H1 (cell line): ENCODE results near the gene IL17REL. TPM values are rescaled to one million over a fixed set of nuclear protein-coding genes. Genes with fewer than 3 reads are reported as not detected.
A peak's percentile ranks its signal among the peaks of the same experiment; 100 is the strongest.

ENCODE experiments used
- CTCF ChIA-PET: fragments of 300-600 bp; sonication (Branson Sonifier 250); formaldehyde crosslinking; loops from one replicate; lab custom pipeline; 2021; ENCODE audit not compliant: partially characterized antibody; lab: Charles Lee
- POLR2A ChIA-PET: fragments of 300-600 bp; sonication (Branson Sonifier 250); formaldehyde crosslinking; loops from one replicate; lab custom pipeline; 2021; ENCODE audit warnings: inconsistent platforms; ENCODE audit not compliant: partially characterized antibody; lab: Charles Lee
- DNase-seq, 2 experiments: peaks; one replicate each; pipeline versions ENCODE4 v3.0.0 to v3.0.0-alpha.2; 2010 to 2022; ENCODE audit warnings: low spot score in 2 of 2, low read depth in 1 of 2, mixed read lengths in 1 of 2
- FAIRE-seq: peaks from 2 replicates; lab custom pipeline; 2011; peaks lifted over from hg19 to GRCh38; lab: Jason Lieb, UNC
- H2AFZ ChIP-seq: 2 replicates; pipeline ENCODE4 v1.8.1; 2012; ENCODE audit warnings: low read length, inconsistent platforms
- H2AK5ac ChIP-seq: 2 replicates; pipeline ENCODE4 v1.6.1; 2013; ENCODE audit warnings: low read depth, low read length
- H2BK120ac ChIP-seq: replicated peaks from 2 replicates; pipeline ENCODE3; 2013; ENCODE audit warnings: low read depth, low read length, inconsistent platforms
- H2BK12ac ChIP-seq: 2 replicates; pipeline ENCODE4 v1.6.1; 2013; ENCODE audit warnings: low read depth, low read length
- H2BK15ac ChIP-seq: 2 replicates; pipeline ENCODE4 v1.6.1; 2013; ENCODE audit warnings: low read length
- H2BK20ac ChIP-seq: 2 replicates; pipeline ENCODE4 v1.6.1; 2013; ENCODE audit warnings: low read length
- H2BK5ac ChIP-seq: 2 replicates; pipeline ENCODE4 v1.6.1; 2013; ENCODE audit warnings: low read depth, low read length
- H3K14ac ChIP-seq: 2 replicates; pipeline ENCODE4 v1.6.1; 2013; ENCODE audit warnings: inconsistent platforms; ENCODE audit not compliant: insufficient read length
- H3K18ac ChIP-seq: 2 replicates; pipeline ENCODE4 v1.6.1; 2013; ENCODE audit warnings: low read length; ENCODE audit errors: extremely low read depth
- H3K23ac ChIP-seq: 2 replicates; pipeline ENCODE4 v1.6.1; 2013; ENCODE audit warnings: inconsistent platforms; ENCODE audit not compliant: insufficient read length
- H3K23me2 ChIP-seq: 2 replicates; pipeline ENCODE4 v1.6.1; 2013; ENCODE audit warnings: low read depth, low read length
- H3K27ac ChIP-seq: 2 replicates; pipeline ENCODE4 v1.6.1; 2011; ENCODE audit warnings: low read depth, low read length, inconsistent platforms
- H3K27me3 ChIP-seq, 4 experiments: replicated peaks in 1 of 4; 1 replicate in 1 of 4; 2 replicates in 3 of 4; pipeline versions ENCODE4 v1.6.1 to v1.8.1; 2011 to 2013; ENCODE audit warnings: low read length in 3 of 4, mild to moderate bottlenecking in 3 of 4, inconsistent platforms in 2 of 4, mixed read lengths in 2 of 4, moderate library complexity in 1 of 4; ENCODE audit not compliant: control insufficient read depth in 3 of 4, insufficient read depth in 3 of 4; ENCODE audit errors: extremely low read depth in 1 of 4
- H3K36me3 ChIP-seq, 4 experiments: 2 replicates each; pipeline versions ENCODE4 v1.6.1 to v1.8.1; 2011 to 2013; ENCODE audit warnings: mild to moderate bottlenecking in 4 of 4, low read length in 3 of 4, moderate library complexity in 2 of 4, control low read depth in 1 of 4, inconsistent platforms in 1 of 4; ENCODE audit not compliant: insufficient read depth in 4 of 4, control insufficient read depth in 2 of 4
- H3K4ac ChIP-seq: replicated peaks from 2 replicates; pipeline ENCODE3; 2013; ENCODE audit warnings: low read length, low read depth, mixed read lengths, inconsistent platforms; ENCODE audit not compliant: insufficient read length
- H3K4me1 ChIP-seq, 4 experiments: replicated peaks in 1 of 4; 1 replicate in 1 of 4; 2 replicates in 3 of 4; pipeline versions ENCODE4 v1.6.1 to v1.8.1; 2011 to 2013; ENCODE audit warnings: low read length in 3 of 4, inconsistent platforms in 2 of 4, mixed read lengths in 1 of 4; ENCODE audit not compliant: insufficient read depth in 4 of 4, control insufficient read depth in 3 of 4
- H3K4me2 ChIP-seq, 2 experiments: 2 replicates each; pipeline versions ENCODE4 v1.6.1 to v1.8.1; 2011 to 2013; ENCODE audit warnings: low read depth in 2 of 2, low read length in 2 of 2, control low read depth in 1 of 2, inconsistent platforms in 1 of 2, mild to moderate bottlenecking in 1 of 2; ENCODE audit not compliant: insufficient read depth in 1 of 2
- H3K4me3 ChIP-seq, 4 experiments: fragments of 200-600, 300-600 bp in 1 of 4; sonication (generic), shearing (Covaris generic), sonication (Bioruptor Twin) in 1 of 4; 2 replicates each; pipeline versions ENCODE4 v1.5.1 to v1.8.1; 2011 to 2016; ENCODE audit warnings: low read length in 4 of 4, low read depth in 3 of 4, control low read depth in 2 of 4, inconsistent platforms in 2 of 4, mild to moderate bottlenecking in 2 of 4, mixed read lengths in 1 of 4, moderate library complexity in 1 of 4; ENCODE audit not compliant: insufficient read depth in 2 of 4; ENCODE audit errors: extremely low read depth in 1 of 4
- H3K56ac ChIP-seq: replicated peaks from 2 replicates; pipeline ENCODE3; 2013; ENCODE audit warnings: low read depth, mild to moderate bottlenecking, mixed read lengths, low read length, inconsistent platforms; ENCODE audit not compliant: insufficient read length
- H3K79me1 ChIP-seq: 2 replicates; pipeline ENCODE4 v1.6.1; 2013; ENCODE audit warnings: low read depth, low read length, control low read depth
- H3K79me2 ChIP-seq, 2 experiments: 2 replicates each; pipeline versions ENCODE4 v1.6.1 to v1.8.1; 2012 to 2013; ENCODE audit warnings: low read length in 2 of 2, mild to moderate bottlenecking in 2 of 2, inconsistent platforms in 1 of 2; ENCODE audit not compliant: insufficient read depth in 2 of 2, control insufficient read depth in 1 of 2
- H3K9ac ChIP-seq, 4 experiments: replicated peaks in 1 of 4; 1 replicate in 1 of 4; 2 replicates in 3 of 4; pipeline versions ENCODE4 v1.6.1 to v1.8.1; 2011 to 2013; ENCODE audit warnings: low read depth in 3 of 4, low read length in 3 of 4, control low read depth in 2 of 4, mild to moderate bottlenecking in 2 of 4, moderate library complexity in 2 of 4, inconsistent platforms in 1 of 4; ENCODE audit errors: extremely low read depth in 1 of 4
- H3K9me3 ChIP-seq, 2 experiments: 2 replicates each; pipeline versions ENCODE4 v1.6.1 to v1.8.1; 2012 to 2013; ENCODE audit warnings: mild to moderate bottlenecking in 2 of 2, moderate library complexity in 2 of 2, control low read depth in 1 of 2, inconsistent platforms in 1 of 2, low read depth in 1 of 2, low read length in 1 of 2, mixed read lengths in 1 of 2; ENCODE audit not compliant: insufficient read depth in 2 of 2
- H4K20me1 ChIP-seq, 2 experiments: replicated peaks in 1 of 2; 2 replicates each; pipeline versions ENCODE3 to v1.8.1; 2011 to 2013; ENCODE audit warnings: inconsistent platforms in 2 of 2, low read length in 2 of 2, mild to moderate bottlenecking in 1 of 2; ENCODE audit not compliant: insufficient read depth in 2 of 2, control insufficient read depth in 1 of 2
- H4K5ac ChIP-seq: 2 replicates; pipeline ENCODE4 v1.6.1; 2013; ENCODE audit warnings: low read length, low read depth, mixed read lengths, inconsistent platforms; ENCODE audit not compliant: insufficient read length
- H4K8ac ChIP-seq: 2 replicates; pipeline ENCODE4 v1.8.0; 2013; ENCODE audit warnings: mild to moderate bottlenecking, moderate library complexity, low read length, inconsistent platforms; ENCODE audit not compliant: insufficient read depth; ENCODE audit errors: extremely low read depth
- H4K91ac ChIP-seq: replicated peaks from 2 replicates; pipeline ENCODE3; 2013; ENCODE audit warnings: low read length, mixed read lengths, inconsistent platforms; ENCODE audit not compliant: insufficient read length
- ATF3 ChIP-seq: IDR thresholded peaks from 2 replicates; pipeline ENCODE4 v1.6.1; 2011; ENCODE audit warnings: low read depth, mild to moderate bottlenecking, low read length; ENCODE audit not compliant: insufficient read depth
- EGR1 ChIP-seq: IDR thresholded peaks from 2 replicates; pipeline ENCODE4 v1.6.1; 2011; ENCODE audit warnings: low read depth, low read length, borderline replicate concordance
- GTF2F1 ChIP-seq: IDR thresholded peaks from 2 replicates; pipeline ENCODE4 v1.6.1; 2012; ENCODE audit warnings: low read depth, low read length, improper control_type of control experiment, borderline replicate concordance
- WGBS, 2 experiments: shearing (Covaris generic) in 1 of 2; methylation state at CpG; one replicate each; pipeline versions ENCODE4 v1.1.6 to v1.1.7; 2013 to 2015; ENCODE audit warnings: low lambda C conversion rate in 2 of 2, mixed read lengths in 2 of 2, inconsistent platforms in 1 of 2, low coverage in 1 of 2, missing lambda C conversion rate in 1 of 2; ENCODE audit not compliant: insufficient replicate concordance in 2 of 2, insufficient coverage in 1 of 2, insufficient read length in 1 of 2; ENCODE audit errors: extremely low coverage in 1 of 2, missing lambda C conversion rate in 1 of 2; 5-methylcytosine and 5-hydroxymethylcytosine counted together
- polyA plus RNA-seq, 7 experiments: library from polyadenylated mRNA; depleted of rRNA in 3 of 7; stranded (reverse) in 5 of 7; unstranded in 2 of 7; fragments of >200 nt in 5 of 7; fragments of 200-250 nt in 2 of 7; gene quantifications; 1 replicate in 5 of 7; 2 replicates in 1 of 7; 4 replicates in 1 of 7; pipeline versions ENCODE4 v1.2.1 to v1.2.3, GENCODE V29; 2011 to 2013; ENCODE audit warnings: missing spikeins in 2 of 7, mixed read lengths in 2 of 7
- total RNA-seq: library from RNA; stranded (reverse); fragmentation: NEBNext Ultra II Directional; extraction: Animal tissue kit (Norgen Biotek cat#: 25700); gene quantifications from 2 replicates; pipeline ENCODE4 v1.2.1, GENCODE V29; 2021

The IL17REL gene
- total and polyA plus RNA-seq, 2 of the 8 experiments (the other 6 are each of a cell fraction or from before 2014, with no cell fraction given) = 0.15 to 0.20 TPM

GRCh38 chr22:49948958-49949913, 63.3 kb downstream of the IL17REL start:
- peaks cover 0 to 2% of the 10 kb centered on the region in 2 experiments for H4K20me1 ChIP-seq
- POLR2A ChIA-PET = interaction anchor here (2.3 kb wide), 1 partner anchor 10 kb away, joined by 7 read pairs; no protein-coding TSS in a partner anchor
- 86% methylated on average over 28 of the region's 42 CpGs; no CpG with 5 or more reads in 1 of the 2 experiments for WGBS, 2 experiments
- no peak overlapping the region for H3K9ac ChIP-seq
- H4K8ac ChIP-seq = no peak overlapping the region
- no peak overlapping the region for H2BK12ac ChIP-seq
- H3K27ac ChIP-seq = no peak overlapping the region
- no peak overlapping the region for H3K56ac ChIP-seq
- H2AK5ac ChIP-seq = no peak overlapping the region
- H3K14ac ChIP-seq = no peak overlapping the region
- no peaks in the 10 kb centered on the region for H3K79me1 ChIP-seq
- no peak overlapping the region for H3K23ac ChIP-seq
- H3K4me1 ChIP-seq = peaks cover 0 to 32% (median 17%) of the 10 kb centered on the region in 4 experiments; a peak in 5 of 7 replicates
- H4K91ac ChIP-seq = no peak overlapping the region
- no peak overlapping the region for H3K4me2 ChIP-seq
- no peaks in the 10 kb centered on the region for H3K9me3 ChIP-seq
- CTCF ChIA-PET = interaction anchor here (0.8 to 1.5 kb wide), 2 partner anchors 27 to 81 kb away, joined by 4 read pairs; no protein-coding TSS in a partner anchor
- H3K23me2 ChIP-seq = no peaks in the 10 kb centered on the region
- no peak overlapping the region for H2BK20ac ChIP-seq
- peak overlapping the region; percentile 60; the same call in 1 of the 2 replicates for H2BK5ac ChIP-seq
- H3K36me3 ChIP-seq = no peaks in the 10 kb centered on the region
- DNase-seq = no peak
- H3K18ac ChIP-seq = no peak overlapping the region
- H2BK120ac ChIP-seq = no peak overlapping the region
- H2AFZ ChIP-seq = no peak overlapping the region
- no peaks in the 10 kb centered on the region for H3K79me2 ChIP-seq
- no peaks in the 10 kb centered on the region for H3K27me3 ChIP-seq
- H2BK15ac ChIP-seq = peak overlapping the region; percentile 29; the same call in 1 of the 2 replicates
- TF ChIP-seq EGR1 (no peak), ATF3 (no peak), GTF2F1 (no peak)
- TF ChIP-seq, all 59 proteins: peak for 0
- Histone ChIP-seq H3K4ac (no peak overlapping the region), H4K5ac (no peak overlapping the region), H3K4me3 (no peak overlapping the region)
- no peak for FAIRE-seq
